Activated CD4-positive, CD25-positive, alpha-beta regulatory T cell treated with anti-CD3 and anti-CD28 coated beads, Interleukin-2, amount 50 U/mL, for 16 hours (primary cell): ENCODE data around the gene OPRM1.
"Not testable (repeated sequence)": the region's sequence is repeated elsewhere in the genome, so short reads cannot be mapped to it uniquely, and the experiment has no call there.

ENCODE experiments used
- DNase-seq: peaks from one replicate; pipeline ENCODE4 v3.0.0-alpha.2; 2020; ENCODE audit warnings: low read depth, low spot score

The OPRM1 gene

DNA sequence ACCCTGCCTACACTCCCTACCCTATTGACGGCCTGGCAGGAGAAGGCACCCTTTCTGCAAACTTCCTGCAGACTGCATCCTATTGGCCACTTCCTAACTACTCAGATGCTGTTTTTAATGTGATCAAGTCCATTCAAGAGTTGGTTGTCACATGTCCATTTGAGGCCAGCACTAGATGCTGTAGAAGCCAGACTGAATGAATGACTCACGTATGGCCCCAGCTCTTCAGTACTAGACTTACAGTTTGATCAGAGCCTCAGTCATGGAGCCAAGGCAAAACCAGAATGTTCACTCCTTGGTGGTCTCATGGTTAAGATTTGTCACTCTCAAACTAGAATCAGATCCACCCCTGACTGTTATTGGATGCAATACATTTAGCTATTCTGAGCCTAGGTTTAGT lies 101.7 kb downstream of the OPRM1 start:
- DNase-seq = no peak

DNA sequence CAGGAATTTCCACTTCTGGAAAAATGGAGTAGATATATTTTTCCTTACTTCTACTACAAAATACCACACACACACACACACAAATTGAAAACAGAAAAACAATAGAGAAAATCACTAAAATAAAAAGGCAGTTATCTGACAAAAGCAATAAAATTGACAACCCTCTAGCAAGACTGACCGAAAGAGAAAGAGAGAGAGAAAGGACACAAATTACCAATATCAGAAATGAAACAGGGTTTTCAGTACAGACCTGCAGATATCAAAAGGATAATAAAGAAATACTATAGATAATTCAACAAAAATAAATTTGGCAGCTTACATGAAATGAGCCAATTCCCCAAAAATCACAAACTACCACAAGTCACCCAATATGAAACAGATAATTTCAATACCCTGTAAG lies 104.7 kb downstream of the OPRM1 start:
- no peak for DNase-seq

DNA sequence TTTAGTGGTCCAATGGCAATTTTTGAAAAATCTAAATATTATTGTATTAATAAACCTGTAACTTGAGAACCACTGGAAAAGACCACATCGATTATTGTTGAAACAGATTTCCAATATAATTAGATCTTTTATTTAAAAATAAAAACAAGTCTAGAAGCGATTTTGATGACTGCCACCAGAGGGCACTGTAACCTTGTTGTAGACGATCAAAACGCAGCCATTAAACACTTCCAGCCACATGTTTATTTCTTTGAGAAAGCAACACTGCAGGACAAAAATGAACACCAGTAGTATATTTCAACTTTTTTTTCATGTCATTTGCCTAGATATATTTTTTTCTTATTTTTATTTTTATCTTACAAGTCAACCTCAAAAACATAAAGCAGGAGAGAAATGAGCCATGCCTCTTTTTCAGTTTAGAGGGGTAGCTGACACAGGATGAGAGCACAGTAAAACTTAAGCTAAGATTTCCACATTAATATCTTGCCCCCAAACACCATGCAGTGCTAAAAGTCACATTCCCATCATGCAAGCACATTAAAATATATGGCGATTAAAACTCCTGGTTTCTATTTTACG lies 115.4 kb downstream of the OPRM1 start:
- peak; percentile 44 for DNase-seq

DNA sequence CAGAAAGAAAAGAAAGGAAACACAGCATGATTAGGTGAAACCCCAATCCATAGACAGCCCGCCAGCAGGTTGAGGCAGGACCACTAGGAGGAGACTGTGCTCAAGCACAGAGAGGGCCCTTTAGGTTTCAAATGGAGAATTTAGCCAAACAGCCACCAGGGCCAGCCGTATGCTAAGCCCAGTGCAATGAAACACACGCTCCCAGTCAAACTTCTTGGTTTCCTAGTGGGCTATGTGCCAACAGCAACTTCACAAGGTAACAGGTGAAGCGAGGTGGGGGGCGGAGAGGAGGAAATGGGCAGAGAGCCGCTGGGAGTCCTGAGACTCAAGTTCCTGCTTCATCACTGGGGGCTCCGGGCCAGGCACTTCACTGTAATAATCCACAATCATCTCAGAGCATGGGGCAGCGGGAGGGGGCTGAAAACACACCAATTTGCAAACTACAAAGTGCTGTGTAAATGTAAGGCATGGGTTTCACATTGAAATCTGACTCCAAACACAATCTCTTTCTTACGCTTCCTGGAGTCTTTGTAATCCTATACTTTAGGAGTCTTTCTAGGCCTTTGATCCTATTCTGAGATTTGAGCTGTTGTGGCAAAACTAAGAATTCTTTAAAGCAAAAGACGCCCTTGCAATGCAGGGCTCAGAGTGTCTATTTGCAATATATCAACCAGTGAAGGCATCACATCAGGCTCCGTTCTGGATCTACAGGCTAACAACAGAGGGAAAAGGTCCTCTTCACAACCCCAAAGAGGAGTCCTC lies 117.3 kb downstream of the OPRM1 start:
- peak; percentile 40 for DNase-seq

DNA sequence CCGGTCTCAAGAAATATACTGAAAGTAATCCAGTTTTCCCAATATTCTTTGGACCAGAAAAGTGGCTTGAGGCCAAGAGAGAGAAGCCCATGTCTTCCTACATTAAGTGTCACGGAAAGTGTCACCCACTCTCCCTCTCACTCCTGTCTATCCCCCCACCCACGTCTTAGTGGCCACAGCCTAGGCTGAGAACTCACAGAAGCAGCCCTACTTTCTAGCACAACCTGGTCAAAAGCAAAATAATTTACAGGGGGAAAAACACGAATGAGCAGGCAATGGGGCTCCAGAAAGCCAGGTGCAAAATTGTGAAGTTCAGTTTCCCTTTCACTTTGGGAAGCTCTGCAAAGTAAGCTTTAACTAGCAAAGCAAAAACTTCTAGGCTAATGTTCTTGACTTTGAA lies 118.0 kb downstream of the OPRM1 start:
- DNase-seq = no peak

DNA sequence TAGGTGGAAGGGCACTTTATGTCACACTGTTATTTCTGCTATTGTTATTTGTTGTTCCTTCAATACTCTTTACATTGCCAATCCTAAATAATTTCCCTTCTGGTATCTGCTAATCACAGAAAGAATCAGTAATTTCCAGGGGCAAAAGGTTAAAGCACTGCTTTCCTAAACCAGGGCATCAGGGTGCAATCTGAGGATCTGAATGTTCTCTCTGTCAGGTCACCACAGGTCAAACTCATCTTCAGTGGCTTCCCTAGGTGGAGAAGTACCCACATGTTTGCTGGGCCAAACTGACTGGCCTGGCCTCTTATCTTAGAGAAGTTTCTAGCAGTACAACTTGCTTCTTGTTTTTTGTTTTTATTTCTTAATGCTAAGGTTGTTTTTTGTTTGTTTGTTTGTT lies 118.7 kb downstream of the OPRM1 start:
- no peak for DNase-seq

DNA sequence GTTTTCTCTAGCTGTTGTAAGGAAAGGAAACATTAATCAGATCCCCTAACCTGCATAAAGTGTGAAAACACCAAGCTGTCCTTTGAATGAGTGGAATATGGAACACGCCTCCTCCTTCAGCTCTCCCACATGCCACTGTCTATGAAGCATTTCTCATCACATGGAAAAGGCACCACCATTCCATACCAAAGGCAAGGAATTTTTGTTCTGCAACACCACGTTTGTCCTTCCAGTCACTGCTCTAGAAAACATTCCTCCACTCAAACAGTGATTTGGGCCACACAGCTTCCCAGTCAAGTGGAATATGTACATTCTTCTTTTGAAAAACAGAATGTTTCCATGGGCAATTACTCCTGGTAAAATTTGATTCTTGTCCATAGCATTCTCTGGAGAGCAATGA lies 120.1 kb downstream of the OPRM1 start:
- DNase-seq = no peak

DNA sequence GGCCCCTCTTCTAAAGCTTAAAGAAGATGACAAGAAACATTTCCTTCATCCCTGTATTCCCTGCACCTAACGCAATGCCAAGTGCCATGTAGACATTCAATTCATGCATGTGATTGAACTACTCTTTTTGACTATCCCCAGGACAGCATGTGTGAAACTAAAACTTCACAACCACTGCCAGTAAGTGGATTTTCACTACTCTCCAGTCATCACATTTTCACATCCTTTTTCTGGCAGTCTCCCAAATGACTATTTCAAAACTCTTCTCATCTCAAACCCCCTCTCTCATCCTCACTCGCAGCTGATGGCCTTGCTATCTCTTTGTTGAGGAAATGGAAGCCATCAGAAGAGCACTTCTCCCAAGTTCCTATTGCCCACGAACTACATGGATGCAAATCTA lies 122.6 kb downstream of the OPRM1 start:
- DNase-seq = no peak

DNA sequence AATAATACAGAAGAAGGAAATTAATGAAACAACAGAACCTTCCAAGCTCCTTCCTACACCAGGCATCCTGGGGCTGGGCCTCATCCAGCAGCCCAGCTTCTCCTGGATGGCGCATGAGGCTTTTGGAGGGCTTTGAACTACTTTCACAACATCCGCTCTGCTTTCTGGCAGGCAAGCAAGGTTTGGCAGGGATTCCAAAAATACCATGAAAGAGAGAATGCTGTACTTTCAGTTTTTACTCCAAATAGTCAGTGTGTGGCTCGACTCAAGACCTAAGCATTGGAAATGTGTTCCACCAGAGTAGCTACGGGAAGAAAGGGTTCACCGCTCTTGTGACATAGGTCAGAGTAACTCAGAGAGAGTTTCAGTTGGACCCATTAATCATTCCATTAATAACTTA lies 125.4 kb downstream of the OPRM1 start:
- no peak for DNase-seq

DNA sequence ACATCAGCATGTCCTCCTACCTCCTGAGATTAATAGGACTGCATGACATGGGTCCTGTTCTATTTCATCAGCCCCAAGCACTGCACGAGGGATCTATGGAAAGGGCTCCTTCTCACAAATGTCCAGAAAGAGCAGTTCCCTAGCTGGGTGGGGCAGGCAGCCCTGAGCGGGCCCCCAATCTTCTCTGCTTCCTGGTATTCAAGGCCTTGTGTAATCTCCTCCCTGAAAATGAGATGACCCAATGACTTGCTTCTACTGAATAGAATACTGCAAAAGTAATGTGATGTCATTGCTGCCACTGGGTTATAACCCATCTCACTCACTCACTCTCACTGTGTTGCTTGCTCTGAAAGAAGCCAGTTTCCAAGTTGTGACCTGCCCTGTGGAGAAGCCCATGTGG lies 126.4 kb downstream of the OPRM1 start:
- DNase-seq = no peak

DNA sequence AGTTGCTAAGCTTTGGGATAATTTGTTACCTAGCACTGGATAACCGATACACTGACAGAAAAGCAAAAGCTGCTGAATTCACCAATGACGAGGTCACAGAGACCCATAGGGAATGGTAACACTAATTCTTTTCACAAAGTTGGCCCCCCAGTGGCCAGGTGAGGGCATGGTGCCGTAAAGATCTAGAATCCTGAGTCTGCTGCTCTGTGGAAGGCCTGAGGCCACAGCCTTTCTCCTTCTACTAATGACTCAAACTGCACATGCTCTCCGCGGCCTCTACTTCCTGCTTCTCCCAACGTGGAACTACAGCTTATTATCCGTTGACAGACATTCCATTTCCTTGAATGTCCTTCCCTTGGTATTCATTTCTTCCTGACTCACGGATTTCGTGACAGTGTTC lies 127.1 kb downstream of the OPRM1 start:
- no peak for DNase-seq

DNA sequence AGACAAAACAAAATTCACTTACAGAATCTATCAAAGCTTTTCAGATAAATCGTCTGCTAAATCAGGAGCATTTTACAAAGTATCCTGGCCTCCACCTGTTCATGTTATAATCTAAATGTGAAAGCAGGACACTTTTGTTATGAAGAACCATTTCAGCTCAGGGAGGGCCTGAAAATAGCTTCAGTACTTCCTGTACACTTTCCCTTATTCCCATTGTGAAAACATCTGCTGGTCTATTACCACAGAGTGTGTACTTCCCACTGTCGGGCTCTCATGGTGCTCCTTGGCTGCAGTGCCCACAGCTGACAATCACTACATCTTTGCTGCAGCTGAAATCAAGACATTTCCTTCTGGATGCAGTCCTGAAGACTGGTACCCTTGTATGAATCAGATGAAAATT lies 128.1 kb downstream of the OPRM1 start:
- no peak for DNase-seq

DNA sequence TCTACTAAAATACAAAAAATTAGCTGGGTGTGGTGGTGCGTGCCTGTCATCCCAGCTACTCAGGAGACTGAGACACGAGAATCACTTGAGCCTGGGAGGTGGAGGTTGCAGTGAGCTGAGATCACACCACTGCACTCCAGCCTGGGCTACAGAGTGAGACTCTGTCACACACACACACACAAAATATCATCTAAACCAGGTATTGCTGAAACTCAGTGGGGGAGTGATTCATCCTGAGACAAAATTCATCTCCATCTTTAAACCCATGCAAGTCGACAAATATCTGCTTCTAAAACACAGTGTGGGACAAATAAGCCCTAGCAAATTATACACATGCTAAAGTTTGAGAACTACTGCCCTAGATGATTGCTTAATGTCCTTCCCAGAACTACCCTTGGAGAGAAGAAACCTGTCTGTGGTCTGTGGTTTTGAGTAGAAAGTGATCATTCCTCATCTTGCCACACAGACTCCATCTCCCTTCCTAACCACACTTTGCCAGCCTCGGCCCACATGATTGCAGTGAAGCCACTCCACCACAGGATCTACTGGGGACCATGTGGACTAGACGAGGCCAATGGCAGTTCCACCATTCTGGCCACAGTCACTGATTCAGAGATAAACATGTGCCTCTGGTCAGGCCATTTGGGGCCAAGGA lies 130.3 kb downstream of the OPRM1 start:
- no peak for DNase-seq

DNA sequence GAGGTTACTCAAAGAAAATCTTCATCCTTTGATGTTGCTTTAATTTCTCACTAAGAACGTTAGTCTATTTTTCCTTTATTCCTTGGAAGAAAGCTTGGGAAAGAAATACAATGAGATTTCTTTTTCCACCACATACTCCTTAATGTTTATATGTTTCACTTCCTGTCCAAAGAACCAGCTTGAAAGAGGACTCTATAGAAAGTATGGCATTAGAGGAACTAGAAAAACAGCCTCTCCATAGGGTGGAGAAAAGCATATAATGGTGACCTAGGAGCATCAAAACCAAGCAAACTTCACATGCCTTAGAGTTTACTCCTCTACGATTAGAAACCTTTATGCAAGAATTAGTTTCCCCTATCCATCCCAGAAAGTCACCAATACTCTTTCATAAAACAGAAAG lies 131.1 kb downstream of the OPRM1 start:
- DNase-seq = no peak

DNA sequence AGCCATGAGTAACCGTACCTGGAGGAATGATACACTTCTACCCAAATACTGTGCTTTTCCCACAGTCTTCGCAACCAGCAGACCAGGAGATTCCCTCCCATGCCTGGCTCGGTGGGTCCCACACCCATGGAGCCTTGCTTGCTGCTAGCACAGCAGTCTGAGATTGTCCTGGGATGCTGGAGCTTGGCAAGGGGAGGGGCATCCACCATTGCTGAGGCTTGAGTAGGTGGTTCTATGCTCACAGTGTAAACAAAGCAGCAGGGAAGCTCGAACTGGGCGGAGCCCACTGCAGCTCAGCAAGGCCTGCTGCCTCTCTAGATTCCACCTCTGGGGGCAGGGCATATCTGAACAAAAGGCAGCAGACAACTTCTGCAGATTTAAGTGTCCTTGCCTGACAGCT lies 133.4 kb downstream of the OPRM1 start:
- not testable (repeated sequence) for DNase-seq

DNA sequence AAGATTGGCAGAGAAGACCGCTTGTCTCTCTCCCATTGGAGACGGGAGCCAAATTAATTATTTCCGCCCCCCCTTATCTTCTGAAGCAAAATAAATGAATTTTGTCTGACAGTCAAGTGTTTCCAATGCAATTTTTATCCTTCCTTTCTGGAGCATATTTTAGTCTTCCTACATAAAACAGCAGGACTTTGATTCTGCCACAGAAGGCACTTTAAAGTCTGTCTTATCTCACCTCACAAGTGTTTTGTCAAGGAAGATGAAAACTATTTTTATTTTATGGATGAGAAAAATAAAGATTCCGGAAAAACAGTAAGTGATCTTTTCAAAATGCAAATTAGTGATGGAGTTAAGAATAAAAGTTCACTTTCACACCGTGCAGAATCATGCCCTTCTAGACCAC lies 140.4 kb downstream of the OPRM1 start:
- DNase-seq = no peak

DNA sequence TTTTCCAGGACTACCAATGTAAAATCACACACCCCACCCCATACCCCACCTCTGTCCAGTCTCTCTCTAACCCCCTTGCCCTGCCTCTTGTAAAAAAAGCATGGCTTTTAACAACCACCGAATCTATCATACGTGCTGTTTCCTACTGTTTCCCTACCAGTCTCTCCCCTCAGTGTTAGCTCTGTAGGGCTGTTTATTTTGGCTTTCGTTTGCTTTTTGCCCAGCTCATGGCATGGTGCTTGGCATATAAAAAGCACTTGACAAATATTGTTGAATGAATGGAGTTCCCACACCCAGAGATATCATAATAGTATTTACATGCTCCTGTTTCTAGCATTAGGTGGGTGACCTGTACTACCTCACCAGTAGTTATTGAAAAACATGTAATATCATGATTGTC lies 148.2 kb downstream of the OPRM1 start:
- no peak for DNase-seq

DNA sequence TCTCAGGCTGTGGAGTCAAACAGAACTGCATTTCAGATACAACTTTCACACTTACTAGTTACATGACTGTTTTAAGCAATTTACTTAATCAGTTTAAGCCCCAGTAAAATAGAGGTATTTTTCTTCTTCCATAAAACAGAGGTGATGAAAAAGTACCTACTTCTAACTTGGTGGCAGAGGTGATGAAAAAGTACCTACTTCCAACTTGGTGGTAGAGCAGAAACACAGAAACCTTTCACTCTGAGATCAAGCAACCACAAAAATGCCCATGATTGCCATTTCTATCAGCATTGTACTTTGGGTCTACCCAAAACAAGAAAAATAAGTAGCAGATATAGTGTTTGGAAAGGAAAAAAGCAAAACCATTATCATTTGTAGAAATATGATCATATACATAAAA lies 148.7 kb downstream of the OPRM1 start:
- no peak for DNase-seq

DNA sequence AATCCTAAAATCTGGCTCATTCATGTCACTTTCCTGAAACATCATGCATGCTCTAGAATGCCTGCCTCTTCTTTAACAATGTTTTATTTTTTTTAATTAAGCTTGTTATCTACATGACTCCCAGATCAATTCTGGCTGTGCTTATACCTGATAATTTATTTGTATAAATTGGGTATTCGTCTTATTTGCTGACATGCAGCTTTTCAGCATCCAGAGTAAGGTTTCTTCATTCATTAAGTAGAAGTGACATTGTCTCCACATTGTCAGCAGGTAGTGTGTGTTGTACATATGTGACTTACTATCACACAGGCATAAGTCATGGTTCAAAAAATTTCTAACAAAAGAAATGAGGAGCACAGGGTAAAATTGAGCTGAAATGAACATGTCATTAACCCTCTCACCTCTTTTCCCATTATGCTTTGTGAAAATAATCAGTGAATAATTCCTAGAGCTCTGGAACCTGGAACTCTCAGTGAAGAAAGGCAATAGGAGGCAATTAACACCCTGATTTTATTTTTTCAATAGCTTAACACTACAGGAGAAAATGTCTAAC lies 157.4 kb downstream of the OPRM1 start:
- DNase-seq = no peak

DNA sequence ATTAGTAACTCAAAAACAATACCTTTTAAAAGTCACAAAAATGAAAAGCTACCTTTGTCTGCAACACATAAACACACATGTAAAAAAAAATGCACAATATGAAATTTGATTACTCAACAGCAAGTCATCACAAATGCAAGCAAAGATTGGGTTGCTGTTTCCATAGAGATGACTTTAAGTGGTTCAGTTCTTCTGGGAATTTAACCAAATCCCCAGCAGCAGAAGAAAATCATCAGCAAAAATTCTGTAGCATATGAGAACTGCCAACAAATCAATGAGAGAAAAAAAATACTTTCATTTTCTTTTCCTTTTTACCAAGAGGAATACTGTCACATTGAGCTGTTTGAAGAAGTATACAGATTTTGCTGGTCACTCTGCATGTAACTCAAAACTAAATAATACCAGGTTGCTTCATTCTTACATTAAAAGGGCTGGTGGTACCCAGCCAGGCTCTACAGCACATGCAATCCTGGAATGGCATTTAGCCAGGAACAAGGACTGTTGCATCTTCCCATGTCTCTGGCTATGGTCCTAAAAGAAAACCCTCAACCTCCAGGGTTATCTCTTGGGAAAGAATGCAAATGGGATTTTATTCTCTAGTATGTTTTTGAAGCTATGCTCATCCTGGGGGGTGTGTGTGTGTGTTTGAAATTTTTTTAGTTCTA lies 158.3 kb downstream of the OPRM1 start:
- DNase-seq = no peak

DNA sequence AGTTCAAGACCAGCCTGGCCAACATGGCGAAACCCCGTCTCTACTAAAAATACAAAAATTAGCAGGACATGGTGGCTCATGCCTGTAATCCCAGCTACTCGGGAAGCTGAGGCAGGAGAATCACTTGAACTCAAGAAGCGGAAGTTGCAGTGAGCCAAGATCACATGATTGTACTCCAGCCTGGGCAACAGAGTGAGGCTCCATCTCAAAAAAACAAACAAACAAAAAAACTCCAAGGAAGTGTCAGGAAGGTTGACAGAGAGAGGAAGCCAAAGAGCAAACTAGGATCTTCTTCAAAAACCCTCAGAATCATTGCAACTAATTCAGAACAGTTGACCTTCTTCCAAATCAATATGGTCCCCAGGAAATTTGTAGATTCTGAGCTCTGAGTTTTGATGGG lies 162.6 kb downstream of the OPRM1 start:
- not testable (repeated sequence) for DNase-seq

DNA sequence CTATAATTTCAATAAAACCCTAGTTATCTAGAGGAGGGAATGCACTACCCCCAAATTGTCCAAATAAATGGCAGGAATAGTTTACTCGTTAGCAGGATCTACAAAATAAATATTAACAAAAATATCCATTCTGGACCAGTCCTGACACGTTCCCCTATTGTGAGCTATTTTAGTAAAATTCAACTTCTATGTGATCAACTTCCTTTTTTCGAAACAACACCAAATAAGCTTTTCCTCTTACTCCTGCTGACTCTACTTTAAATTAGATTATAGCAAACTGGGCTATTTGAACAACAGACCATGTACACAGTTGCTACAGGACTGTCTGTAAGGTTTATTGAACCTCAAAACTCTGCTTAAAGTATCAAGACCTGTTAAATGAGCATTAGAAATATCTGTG lies 163.3 kb downstream of the OPRM1 start:
- DNase-seq = no peak
